HepG2 (cell line): Measurements from ENCODE around the gene FAM174C. TPM values are rescaled to one million over a fixed set of nuclear protein-coding genes. Genes with fewer than 3 reads are reported as not detected.

Experiments used
- IRF2 ChIP-seq: IDR thresholded peaks from 2 replicates; pipeline ENCODE4 v1.6.1; 2018; ENCODE audit warnings: missing genetic modification reagents, missing compliant biosample characterization
- KDM3A ChIP-seq: IDR thresholded peaks from 2 replicates; pipeline ENCODE4 v1.6.1; 2018; ENCODE audit warnings: low read depth, missing compliant biosample characterization
- MED1 ChIP-seq: sonication (generic); formaldehyde crosslinking; IDR thresholded peaks from 2 replicates; pipeline ENCODE4 v1.4.0; 2020; ENCODE audit warnings: missing genetic modification reagents
- NFATC3 ChIP-seq: sonication (generic); formaldehyde crosslinking; IDR thresholded peaks from 2 replicates; pipeline ENCODE4 v1.5.1; 2020; ENCODE audit warnings: mild to moderate bottlenecking, missing genetic modification reagents
- PBX3 ChIP-seq: sonication (generic); formaldehyde crosslinking; IDR thresholded peaks from 2 replicates; pipeline ENCODE4 v1.8.1; 2023; ENCODE audit warnings: missing genetic modification reagents, inconsistent platforms, borderline replicate concordance
- SNAPC5 ChIP-seq: sonication (generic); formaldehyde crosslinking; IDR thresholded peaks from 2 replicates; pipeline ENCODE4 v1.8.1; 2023; ENCODE audit warnings: mild to moderate bottlenecking, missing genetic modification reagents, borderline replicate concordance
- SP1 ChIP-seq, 2 experiments: fragments of 450-650 bp in 1 of 2; sonication (generic) in 1 of 2; formaldehyde crosslinking in 1 of 2; IDR thresholded peaks; 2 replicates each; pipeline versions ENCODE4 v1.4.0 to v1.6.1; 2016 to 2020; ENCODE audit warnings: missing genetic modification reagents in 1 of 2
- STAT6 ChIP-seq: sonication (generic); formaldehyde crosslinking; IDR thresholded peaks from 2 replicates; pipeline ENCODE4 v1.4.0; 2020; ENCODE audit warnings: missing genetic modification reagents, mild to moderate bottlenecking, borderline replicate concordance
- YEATS2 ChIP-seq: sonication (generic); formaldehyde crosslinking; IDR thresholded peaks from 2 replicates; pipeline ENCODE4 v1.4.0; 2020; ENCODE audit warnings: missing genetic modification reagents, borderline replicate concordance
- ZBTB43 ChIP-seq: sonication (generic); formaldehyde crosslinking; conservative IDR thresholded peaks from 2 replicates; pipeline ENCODE4 v1.4.0; 2020; ENCODE audit warnings: missing genetic modification reagents
- ZNF501 ChIP-seq: sonication (generic); formaldehyde crosslinking; IDR thresholded peaks from 2 replicates; pipeline ENCODE4 v1.5.1; 2020; ENCODE audit warnings: mild to moderate bottlenecking, moderate library complexity, missing genetic modification reagents
- ZNF563 ChIP-seq: sonication (generic); formaldehyde crosslinking; IDR thresholded peaks from 2 replicates; pipeline ENCODE4 v1.8.0; 2022; ENCODE audit warnings: mild to moderate bottlenecking, moderate library complexity, missing genetic modification reagents
- ZNF614 ChIP-seq: IDR thresholded peaks from 2 replicates; pipeline ENCODE4 v1.6.1; 2018; ENCODE audit warnings: missing biosample characterization, missing genetic modification reagents, inconsistent platforms, borderline replicate concordance
- ZNF720 ChIP-seq: sonication (generic); formaldehyde crosslinking; IDR thresholded peaks from 2 replicates; pipeline ENCODE4 v1.4.0; 2020; ENCODE audit warnings: missing genetic modification reagents
- polyA plus RNA-seq, 8 experiments: library from polyadenylated mRNA; depleted of rRNA in 3 of 8; stranded (reverse) in 7 of 8; unstranded in 1 of 8; fragments of >200 nt; fragmentation: Illumina TruSeq in 4 of 8; extraction: Trizol in 4 of 8; gene quantifications; 2 replicates each; pipeline versions ENCODE4 v1.2.1 to v1.2.3, GENCODE V29; 2011 to 2016; ENCODE audit warnings: low read depth in 4 of 8, missing spikeins in 1 of 8, mixed read lengths in 1 of 8; ENCODE audit not compliant: insufficient read depth in 1 of 8
- total RNA-seq, 5 experiments: library from RNA; depleted of rRNA; stranded (reverse); fragments of >200 nt; fragmentation: Illumina TruSeq; extraction: Trizol; gene quantifications; 2 replicates each; pipeline ENCODE4 v1.2.3, GENCODE V29; 2016; ENCODE audit warnings: low read depth in 1 of 5
- TF ChIP-seq, protein P1 (sequence below): sonication (generic); formaldehyde crosslinking; IDR thresholded peaks from 2 replicates; pipeline ENCODE4 v1.8.1; 2023; ENCODE audit warnings: mild to moderate bottlenecking, missing genetic modification reagents
- TF ChIP-seq, protein P2 (sequence below): sonication (generic); formaldehyde crosslinking; IDR thresholded peaks from 2 replicates; pipeline ENCODE4 v1.5.1; 2020; ENCODE audit warnings: missing genetic modification reagents, mild to moderate bottlenecking, borderline replicate concordance
- TF ChIP-seq, protein P3 (sequence below): sonication (generic); formaldehyde crosslinking; IDR thresholded peaks from 2 replicates; pipeline ENCODE4 v1.5.0; 2020; ENCODE audit warnings: missing genetic modification reagents

Gene FAM174C
- total and polyA plus RNA-seq, 2 of the 13 experiments (the other 11 are each of a cell fraction or from before 2014, with no cell fraction given) = 19.5 to 31.3 TPM

GRCh38 chr19:1324806-1325567, 49.7 kb downstream of the FAM174C start (continued):
- no peak for TF ChIP-seq ZBTB43
- 0 out of 2 replicates have a peak, but pooled peaks have one; percentile 37 for TF ChIP-seq ZNF563 (CRISPR knock-in tag)
- TF ChIP-seq ZNF501 (CRISPR knock-in tag) = peak; percentile 52
- peak; percentile 63 for TF ChIP-seq MED1 (CRISPR knock-in tag)
- 0 out of 2 replicates have a peak, but pooled peaks have one; percentile 24 for TF ChIP-seq PBX3 (CRISPR knock-in tag)
- TF ChIP-seq ZNF614 = 0 out of 2 replicates have a peak, but pooled peaks have one; percentile 35
- no peak for TF ChIP-seq ZNF720 (CRISPR knock-in tag)
- 0 out of 2 replicates have a peak, but pooled peaks have one; percentile 51 for TF ChIP-seq IRF2 (CRISPR knock-in tag)
- TF ChIP-seq, protein P1, sequence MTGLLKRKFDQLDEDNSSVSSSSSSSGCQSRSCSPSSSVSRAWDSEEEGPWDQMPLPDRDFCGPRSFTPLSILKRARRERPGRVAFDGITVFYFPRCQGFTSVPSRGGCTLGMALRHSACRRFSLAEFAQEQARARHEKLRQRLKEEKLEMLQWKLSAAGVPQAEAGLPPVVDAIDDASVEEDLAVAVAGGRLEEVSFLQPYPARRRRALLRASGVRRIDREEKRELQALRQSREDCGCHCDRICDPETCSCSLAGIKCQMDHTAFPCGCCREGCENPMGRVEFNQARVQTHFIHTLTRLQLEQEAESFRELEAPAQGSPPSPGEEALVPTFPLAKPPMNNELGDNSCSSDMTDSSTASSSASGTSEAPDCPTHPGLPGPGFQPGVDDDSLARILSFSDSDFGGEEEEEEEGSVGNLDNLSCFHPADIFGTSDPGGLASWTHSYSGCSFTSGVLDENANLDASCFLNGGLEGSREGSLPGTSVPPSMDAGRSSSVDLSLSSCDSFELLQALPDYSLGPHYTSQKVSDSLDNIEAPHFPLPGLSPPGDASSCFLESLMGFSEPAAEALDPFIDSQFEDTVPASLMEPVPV (CRISPR knock-in tag) = peak; percentile 31; the same call in 1 of the 2 replicates
- TF ChIP-seq SNAPC5 = no peak
- TF ChIP-seq YEATS2 = peak; percentile 50; the same call in 1 of the 2 replicates
- TF ChIP-seq, protein P2, sequence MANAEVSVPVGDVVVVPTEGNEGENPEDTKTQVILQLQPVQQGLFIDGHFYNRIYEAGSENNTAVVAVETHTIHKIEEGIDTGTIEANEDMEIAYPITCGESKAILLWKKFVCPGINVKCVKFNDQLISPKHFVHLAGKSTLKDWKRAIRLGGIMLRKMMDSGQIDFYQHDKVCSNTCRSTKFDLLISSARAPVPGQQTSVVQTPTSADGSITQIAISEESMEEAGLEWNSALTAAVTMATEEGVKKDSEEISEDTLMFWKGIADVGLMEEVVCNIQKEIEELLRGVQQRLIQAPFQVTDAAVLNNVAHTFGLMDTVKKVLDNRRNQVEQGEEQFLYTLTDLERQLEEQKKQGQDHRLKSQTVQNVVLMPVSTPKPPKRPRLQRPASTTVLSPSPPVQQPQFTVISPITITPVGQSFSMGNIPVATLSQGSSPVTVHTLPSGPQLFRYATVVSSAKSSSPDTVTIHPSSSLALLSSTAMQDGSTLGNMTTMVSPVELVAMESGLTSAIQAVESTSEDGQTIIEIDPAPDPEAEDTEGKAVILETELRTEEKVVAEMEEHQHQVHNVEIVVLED = peak; percentile 69
- TF ChIP-seq NFATC3 = no peak
- TF ChIP-seq, protein P3, sequence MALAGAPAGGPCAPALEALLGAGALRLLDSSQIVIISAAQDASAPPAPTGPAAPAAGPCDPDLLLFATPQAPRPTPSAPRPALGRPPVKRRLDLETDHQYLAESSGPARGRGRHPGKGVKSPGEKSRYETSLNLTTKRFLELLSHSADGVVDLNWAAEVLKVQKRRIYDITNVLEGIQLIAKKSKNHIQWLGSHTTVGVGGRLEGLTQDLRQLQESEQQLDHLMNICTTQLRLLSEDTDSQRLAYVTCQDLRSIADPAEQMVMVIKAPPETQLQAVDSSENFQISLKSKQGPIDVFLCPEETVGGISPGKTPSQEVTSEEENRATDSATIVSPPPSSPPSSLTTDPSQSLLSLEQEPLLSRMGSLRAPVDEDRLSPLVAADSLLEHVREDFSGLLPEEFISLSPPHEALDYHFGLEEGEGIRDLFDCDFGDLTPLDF (CRISPR knock-in tag) = peak; percentile 76
- TF ChIP-seq STAT6 (CRISPR knock-in tag) = peak; percentile 62; the same call in 1 of the 2 replicates
- TF ChIP-seq KDM3A = no peak; the same call in 1 of the 2 replicates
- TF ChIP-seq SP1 (IDR thresholded peaks at IDR 0.05) = no peak
- peak; percentile 17; the same call in 1 of the 2 replicates for TF ChIP-seq SP1 (CRISPR knock-in tag; IDR thresholded peaks at IDR 0.05)
